HCT116 (cell line): ENCODE measurements around the gene DCUN1D2. TPM values are rescaled to one million over a fixed set of nuclear protein-coding genes. Genes with fewer than 3 reads are reported as not detected.

ENCODE experiments used
- ATAC-seq: fragments of 200-7000 bp; cut with Tn5 transposase; 2 replicates; pipeline ENCODE4 v1.9.1; 2020; ENCODE audit warnings: mild to moderate bottlenecking, moderate library complexity
- BruUV-seq: library from RNA; stranded (reverse); fragments of 400-500 nt; replicated peaks from 2 replicates; lab custom pipeline; 2021; lab: Mats Ljungman, UMichigan
- CTCF ChIA-PET: fragments of 300-600 bp; sonication (Branson Sonifier 250); formaldehyde crosslinking; loops from one replicate; lab custom pipeline; 2021; ENCODE audit warnings: antibody characterized with exemption; lab: Charles Lee
- POLR2A ChIA-PET: fragments of 300-600, 350-600 bp; sonication (Branson Sonifier 250); formaldehyde crosslinking; loops from one replicate; lab custom pipeline; 2021; ENCODE audit warnings: antibody characterized with exemption; lab: Charles Lee
- RAD21 ChIA-PET, 2 experiments: fragments of 300-600 bp; sonication (Branson Sonifier 250); formaldehyde crosslinking; loops; one replicate each; lab custom pipeline; 2023; ENCODE audit warnings: low total read pairs in 2 of 2; ENCODE audit not compliant: uncharacterized antibody in 2 of 2, unreplicated experiment in 2 of 2, low non-redundant PET in 1 of 2; lab: Charles Lee
- DNase-seq: peaks from one replicate; pipeline ENCODE4 v3.0.0-alpha.2; 2010; ENCODE audit warnings: low read depth, low spot score
- H2AFZ ChIP-seq: fragments of 200-600 bp; shearing (Covaris generic), sonication (generic); 2 replicates; pipeline ENCODE4 v1.6.1; 2017; ENCODE audit warnings: low read depth, mixed run types, mixed read lengths, antibody characterized with exemption, low read length; ENCODE audit not compliant: poor library complexity, severe bottlenecking
- H3K27ac ChIP-seq: 2 replicates; pipeline ENCODE4 v1.5.1; 2012; ENCODE audit warnings: low read depth, low read length
- H3K27me3 ChIP-seq: fragments of 200-600 bp; sonication (generic); 2 replicates; pipeline ENCODE4 v1.6.1; 2016; ENCODE audit warnings: mixed run types, low read length, mixed read lengths; ENCODE audit not compliant: insufficient read depth
- H3K36me3 ChIP-seq, 2 experiments: fragments of 200-500 bp in 1 of 2; fragments of 200-600 bp in 1 of 2; sonication (Bioruptor generic) in 1 of 2; sonication (generic) in 1 of 2; 2 replicates each; pipeline versions ENCODE4 v1.5.1 to v1.6.1; 2014 to 2016; ENCODE audit warnings: low read length in 2 of 2, inconsistent platforms in 1 of 2, mixed read lengths in 1 of 2, mixed run types in 1 of 2; ENCODE audit not compliant: insufficient read depth in 2 of 2, control insufficient read depth in 1 of 2
- H3K4me1 ChIP-seq, 2 experiments: fragments of 200-600 bp in 1 of 2; sonication (generic) in 1 of 2; 2 replicates each; pipeline versions ENCODE4 v1.5.1 to v1.6.1; 2012 to 2017; ENCODE audit warnings: low read length in 2 of 2, inconsistent platforms in 1 of 2, mild to moderate bottlenecking in 1 of 2, mixed read lengths in 1 of 2, mixed run types in 1 of 2, moderate library complexity in 1 of 2; ENCODE audit not compliant: insufficient read depth in 2 of 2, control insufficient read depth in 1 of 2
- H3K4me2 ChIP-seq: fragments of 200-600 bp; sonication (generic); 2 replicates; pipeline ENCODE4 v1.6.1; 2017; ENCODE audit warnings: mixed run types, low read length, mixed read lengths
- H3K4me3 ChIP-seq, 2 experiments: fragments of 200-600 bp in 1 of 2; sonication (generic) in 1 of 2; replicated peaks in 1 of 2; 2 replicates each; pipeline ENCODE4 v1.5.1; 2011 to 2016; ENCODE audit warnings: low read length in 2 of 2, control low read depth in 1 of 2, low read depth in 1 of 2, mild to moderate bottlenecking in 1 of 2, mixed read lengths in 1 of 2, mixed run types in 1 of 2
- H3K79me2 ChIP-seq: fragments of 200-600 bp; sonication (generic); 2 replicates; pipeline ENCODE4 v1.6.1; 2017; ENCODE audit warnings: mild to moderate bottlenecking, mixed run types, low read length, moderate library complexity, mixed read lengths; ENCODE audit not compliant: insufficient read depth
- H3K9ac ChIP-seq: fragments of 200-600 bp; sonication (generic); 2 replicates; pipeline ENCODE4 v1.6.1; 2016; ENCODE audit warnings: low read length, mixed read lengths
- H3K9me2 ChIP-seq: fragments of 200-600 bp; sonication (generic), shearing (Covaris generic); 2 replicates; pipeline ENCODE4 v1.6.1; 2017; ENCODE audit warnings: mixed run types, mild to moderate bottlenecking, moderate library complexity; ENCODE audit not compliant: insufficient read depth
- H3K9me3 ChIP-seq, 2 experiments: fragments of 200-500 bp in 1 of 2; fragments of 200-600 bp in 1 of 2; sonication (Bioruptor generic) in 1 of 2; sonication (generic) in 1 of 2; 2 replicates each; pipeline ENCODE4 v1.6.1; 2014 to 2017; ENCODE audit warnings: low read length in 2 of 2, mixed read lengths in 2 of 2, inconsistent platforms in 1 of 2, low read depth in 1 of 2, mild to moderate bottlenecking in 1 of 2, mixed run types in 1 of 2, moderate library complexity in 1 of 2; ENCODE audit not compliant: control insufficient read depth in 1 of 2, insufficient read depth in 1 of 2
- H4K20me1 ChIP-seq: fragments of 200-600 bp; sonication (generic), shearing (Covaris generic); 2 replicates; pipeline ENCODE4 v1.6.1; 2017; ENCODE audit warnings: mixed run types, mild to moderate bottlenecking, moderate library complexity; ENCODE audit not compliant: insufficient read depth
- CEBPB ChIP-seq: IDR thresholded peaks from 2 replicates; pipeline ENCODE4 v1.6.1; 2012; ENCODE audit warnings: low read depth
- FOSL1 ChIP-seq: IDR thresholded peaks from 2 replicates; pipeline ENCODE4 v1.6.1; 2012; ENCODE audit warnings: low read depth
- RAD21 ChIP-seq: IDR thresholded peaks from 2 replicates; pipeline ENCODE4 v1.6.1; 2012; ENCODE audit warnings: low read depth, mild to moderate bottlenecking
- SIN3A ChIP-seq: IDR thresholded peaks from 2 replicates; pipeline ENCODE4 v1.6.1; 2012; ENCODE audit warnings: low read depth
- TCF7L2 ChIP-seq: IDR thresholded peaks from 2 replicates; pipeline ENCODE4 v1.7.0; 2011; ENCODE audit warnings: borderline replicate concordance, inconsistent platforms; ENCODE audit not compliant: insufficient read depth, insufficient read length; ENCODE audit errors: extremely low read depth
- YY1 ChIP-seq: IDR thresholded peaks from 2 replicates; pipeline ENCODE4 v1.6.1; 2011; ENCODE audit warnings: low read length, low read depth, moderate library complexity, mild to moderate bottlenecking; ENCODE audit not compliant: insufficient replicate concordance; ENCODE audit errors: extremely low read depth
- intact Hi-C: fragments of 100-400 bp; cut with micrococcal nuclease; formaldehyde crosslinking; loops from 2 replicates; pipeline ENCODE4 v1.10.0; 2022
- total RNA-seq: library from RNA; stranded (reverse); gene quantifications from one replicate; pipeline ENCODE4 v1.2.1, GENCODE V29; 2021; ENCODE audit not compliant: unreplicated experiment
- TF ChIP-seq, protein P1 (sequence below): IDR thresholded peaks from 2 replicates; pipeline ENCODE4 v1.6.1; 2011; ENCODE audit warnings: mild to moderate bottlenecking, low read length, moderate library complexity; ENCODE audit not compliant: insufficient replicate concordance; ENCODE audit errors: extremely low read depth
- TF ChIP-seq, protein P2 (sequence below), 3 experiments: fragments of 200-600 bp in 1 of 3; sonication (generic) in 1 of 3; IDR thresholded peaks in 2 of 3; conservative IDR thresholded peaks in 1 of 3; 2 replicates each; pipeline ENCODE4 v1.5.1; 2012 to 2017; ENCODE audit warnings: low read depth in 2 of 3, low read length in 2 of 3, antibody characterized with exemption in 1 of 3, borderline replicate concordance in 1 of 3, control low read depth in 1 of 3, mild to moderate bottlenecking in 1 of 3, mixed read lengths in 1 of 3, mixed run types in 1 of 3, moderate library complexity in 1 of 3; ENCODE audit not compliant: insufficient read depth in 1 of 3
- TF ChIP-seq, protein P3 (sequence below): IDR thresholded peaks from 2 replicates; pipeline ENCODE4 v1.6.1; 2012
- TF ChIP-seq, protein P4 (sequence below): IDR thresholded peaks from 2 replicates; pipeline ENCODE4 v1.6.1; 2012

DCUN1D2 gene
- total RNA-seq, 1 experiment from 2014 or later, result 25.4 TPM

DNA sequence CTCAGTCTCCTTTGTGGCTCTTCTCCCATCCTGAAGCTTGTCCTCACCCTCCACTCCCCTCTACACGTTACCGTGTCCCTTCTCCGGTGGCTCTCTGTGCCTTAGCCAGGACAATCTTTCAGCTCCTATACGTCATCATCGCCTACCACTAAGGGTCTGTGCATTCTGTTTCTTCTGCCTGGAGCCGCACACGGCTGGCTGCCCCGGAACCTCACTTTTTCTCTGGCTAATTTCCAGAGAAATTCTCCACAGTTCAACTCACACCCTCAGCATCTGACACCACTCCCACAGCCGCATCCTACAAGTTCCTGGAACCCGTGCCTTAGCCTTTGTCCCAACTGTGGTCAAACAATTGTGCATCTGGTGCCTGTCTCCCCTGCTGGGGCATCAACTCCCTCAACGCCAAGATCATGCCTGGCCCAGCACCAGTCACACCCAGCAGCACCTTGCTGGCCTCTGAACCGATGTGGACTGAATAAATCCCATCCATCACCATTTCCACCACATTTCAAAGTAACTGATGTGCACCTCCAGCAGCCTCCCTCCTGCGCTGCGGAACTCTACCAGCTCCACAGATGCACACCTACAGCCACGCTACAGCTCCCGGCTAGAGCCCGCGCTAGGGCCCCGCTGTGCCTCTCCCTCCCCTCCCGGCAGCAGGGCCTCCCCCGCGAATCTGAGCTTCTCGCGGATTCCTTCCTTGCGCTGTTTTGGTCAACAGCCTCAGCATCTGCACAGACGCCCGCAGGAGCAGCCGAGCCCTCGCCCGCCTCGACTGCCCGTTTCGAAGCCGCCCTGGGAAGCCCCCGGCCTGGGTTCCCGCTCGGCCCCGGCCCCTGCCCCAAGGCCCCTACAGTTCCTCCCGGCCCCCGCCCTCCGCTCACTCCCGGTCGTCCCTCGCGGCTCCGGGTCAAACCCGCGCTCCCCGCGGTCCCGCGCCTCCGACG is 689 bp downstream of the DCUN1D2 start:
- H3K9ac ChIP-seq, result peak overlapping the region; percentile 84
- peaks cover 13% of the 10 kb centered on the region; the same call in 1 of the 2 replicates for H4K20me1 ChIP-seq
- no peak for TF ChIP-seq CEBPB
- TF ChIP-seq, protein P1, sequence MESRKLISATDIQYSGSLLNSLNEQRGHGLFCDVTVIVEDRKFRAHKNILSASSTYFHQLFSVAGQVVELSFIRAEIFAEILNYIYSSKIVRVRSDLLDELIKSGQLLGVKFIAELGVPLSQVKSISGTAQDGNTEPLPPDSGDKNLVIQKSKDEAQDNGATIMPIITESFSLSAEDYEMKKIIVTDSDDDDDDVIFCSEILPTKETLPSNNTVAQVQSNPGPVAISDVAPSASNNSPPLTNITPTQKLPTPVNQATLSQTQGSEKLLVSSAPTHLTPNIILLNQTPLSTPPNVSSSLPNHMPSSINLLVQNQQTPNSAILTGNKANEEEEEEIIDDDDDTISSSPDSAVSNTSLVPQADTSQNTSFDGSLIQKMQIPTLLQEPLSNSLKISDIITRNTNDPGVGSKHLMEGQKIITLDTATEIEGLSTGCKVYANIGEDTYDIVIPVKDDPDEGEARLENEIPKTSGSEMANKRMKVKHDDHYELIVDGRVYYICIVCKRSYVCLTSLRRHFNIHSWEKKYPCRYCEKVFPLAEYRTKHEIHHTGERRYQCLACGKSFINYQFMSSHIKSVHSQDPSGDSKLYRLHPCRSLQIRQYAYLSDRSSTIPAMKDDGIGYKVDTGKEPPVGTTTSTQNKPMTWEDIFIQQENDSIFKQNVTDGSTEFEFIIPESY, result no peak
- TF ChIP-seq YY1, result no peak
- TF ChIP-seq, protein P2, sequence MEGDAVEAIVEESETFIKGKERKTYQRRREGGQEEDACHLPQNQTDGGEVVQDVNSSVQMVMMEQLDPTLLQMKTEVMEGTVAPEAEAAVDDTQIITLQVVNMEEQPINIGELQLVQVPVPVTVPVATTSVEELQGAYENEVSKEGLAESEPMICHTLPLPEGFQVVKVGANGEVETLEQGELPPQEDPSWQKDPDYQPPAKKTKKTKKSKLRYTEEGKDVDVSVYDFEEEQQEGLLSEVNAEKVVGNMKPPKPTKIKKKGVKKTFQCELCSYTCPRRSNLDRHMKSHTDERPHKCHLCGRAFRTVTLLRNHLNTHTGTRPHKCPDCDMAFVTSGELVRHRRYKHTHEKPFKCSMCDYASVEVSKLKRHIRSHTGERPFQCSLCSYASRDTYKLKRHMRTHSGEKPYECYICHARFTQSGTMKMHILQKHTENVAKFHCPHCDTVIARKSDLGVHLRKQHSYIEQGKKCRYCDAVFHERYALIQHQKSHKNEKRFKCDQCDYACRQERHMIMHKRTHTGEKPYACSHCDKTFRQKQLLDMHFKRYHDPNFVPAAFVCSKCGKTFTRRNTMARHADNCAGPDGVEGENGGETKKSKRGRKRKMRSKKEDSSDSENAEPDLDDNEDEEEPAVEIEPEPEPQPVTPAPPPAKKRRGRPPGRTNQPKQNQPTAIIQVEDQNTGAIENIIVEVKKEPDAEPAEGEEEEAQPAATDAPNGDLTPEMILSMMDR (IDR thresholded peaks at IDR 0.05 in 2 of 3, conservative IDR thresholded peaks at IDR 0.05 in 1 of 3; ENCODE audit: borderline replicate concordance in 1 of 3, insufficient read depth in 1 of 3, low read depth in 2 of 3, low read length in 2 of 3), result no peak
- TF ChIP-seq FOSL1, result no peak
- TF ChIP-seq TCF7L2, result no peak
- no peak for TF ChIP-seq SIN3A
- TF ChIP-seq, protein P3, sequence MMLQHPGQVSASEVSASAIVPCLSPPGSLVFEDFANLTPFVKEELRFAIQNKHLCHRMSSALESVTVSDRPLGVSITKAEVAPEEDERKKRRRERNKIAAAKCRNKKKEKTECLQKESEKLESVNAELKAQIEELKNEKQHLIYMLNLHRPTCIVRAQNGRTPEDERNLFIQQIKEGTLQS, result no peak
- no peak for TF ChIP-seq RAD21
- TF ChIP-seq, protein P4, sequence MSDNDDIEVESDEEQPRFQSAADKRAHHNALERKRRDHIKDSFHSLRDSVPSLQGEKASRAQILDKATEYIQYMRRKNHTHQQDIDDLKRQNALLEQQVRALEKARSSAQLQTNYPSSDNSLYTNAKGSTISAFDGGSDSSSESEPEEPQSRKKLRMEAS, result no peak
- TF ChIP-seq, all 23 proteins: peak for 0
- peak overlapping the region; percentile 84 for H3K27ac ChIP-seq
- H3K36me3 ChIP-seq, result peaks cover 2 to 4% of the 10 kb centered on the region in 2 experiments; a peak in 1 of 4 replicates
- peak overlapping the region; percentile 97 for H3K4me2 ChIP-seq
- no peaks in the 10 kb centered on the region for H3K27me3 ChIP-seq
- H3K9me2 ChIP-seq, result no peaks in the 10 kb centered on the region
- DNase-seq, result no peak
- ChIA-PET RAD21 (no interaction called here), CTCF (interaction anchor here (1.0 to 1.7 kb wide), 3 partner anchors 8 to 39 kb away, joined by 3 to 6 read pairs (median 3); no protein-coding TSS in a partner anchor), POLR2A (interaction anchor here (1.1 kb wide), 1 partner anchor 281 kb away, joined by 3 read pairs; the partner anchor contains the start of gene CUL4A)
- H3K4me3 ChIP-seq, result peak overlapping the region; percentile 74 to 85
- peaks cover 87% of the 10 kb centered on the region for H3K79me2 ChIP-seq
- BruUV-seq, result no TSS peak
- no peak overlapping the region for H2AFZ ChIP-seq
- intact Hi-C loops, result no loop called here
- H3K4me1 ChIP-seq, result peaks cover 25 to 38% of the 10 kb centered on the region in 2 experiments
- no peaks in the 10 kb centered on the region for H3K9me3 ChIP-seq
- peak; percentile 7 for ATAC-seq
